HG03060 (cell line): ENCODE data around the gene MGMT.

Experiments
- ATAC-seq: cut with Tn5 transposase; IDR thresholded peaks from one replicate; pipeline ENCODE4 v1.9.1; 2021; ENCODE audit warnings: low read depth, moderate number of reproducible peaks; ENCODE audit not compliant: unreplicated experiment

MGMT gene

GRCh38 chr10:129744134-129745111 is 277.4 kb downstream of the MGMT start:
- ATAC-seq, result no peak

- no peak for ATAC-seq
Observed at GRCh38 chr10:129745186-129745750, 278.2 kb downstream of the MGMT start.

GRCh38 chr10:129754211-129755050 is 287.4 kb downstream of the MGMT start:
- ATAC-seq, result no peak

- no peak for ATAC-seq
Observed at GRCh38 chr10:129755158-129755591, 288.1 kb downstream of the MGMT start.

GRCh38 chr10:129755621-129756020 is 288.6 kb downstream of the MGMT start:
- ATAC-seq, result no peak

- no peak for ATAC-seq
Observed at GRCh38 chr10:129756912-129757901, 290.2 kb downstream of the MGMT start.

- no peak for ATAC-seq
Observed at GRCh38 chr10:129758207-129759021, 291.4 kb downstream of the MGMT start.

GRCh38 chr10:129759214-129760002 is 292.4 kb downstream of the MGMT start:
- no peak for ATAC-seq

GRCh38 chr10:129760003-129760315 is 292.9 kb downstream of the MGMT start:
- no peak for ATAC-seq

- no peak for ATAC-seq
Observed at GRCh38 chr10:129760416-129760815, 293.4 kb downstream of the MGMT start.

- no peak for ATAC-seq
Observed at GRCh38 chr10:129761197-129761972, 294.3 kb downstream of the MGMT start.

- ATAC-seq, result no peak
Observed at GRCh38 chr10:129761981-129762956, 295.2 kb downstream of the MGMT start.

- no peak for ATAC-seq
Observed at GRCh38 chr10:129764011-129764900, 297.2 kb downstream of the MGMT start.

- ATAC-seq, result no peak
Observed at GRCh38 chr10:129764901-129765663, 298.0 kb downstream of the MGMT start.
